ENCODE results near the gene PVRIG.
"Not testable (repeated sequence)": the region's sequence is repeated elsewhere in the genome, so short reads cannot be mapped to it uniquely, and the experiment has no call there.

DNA sequence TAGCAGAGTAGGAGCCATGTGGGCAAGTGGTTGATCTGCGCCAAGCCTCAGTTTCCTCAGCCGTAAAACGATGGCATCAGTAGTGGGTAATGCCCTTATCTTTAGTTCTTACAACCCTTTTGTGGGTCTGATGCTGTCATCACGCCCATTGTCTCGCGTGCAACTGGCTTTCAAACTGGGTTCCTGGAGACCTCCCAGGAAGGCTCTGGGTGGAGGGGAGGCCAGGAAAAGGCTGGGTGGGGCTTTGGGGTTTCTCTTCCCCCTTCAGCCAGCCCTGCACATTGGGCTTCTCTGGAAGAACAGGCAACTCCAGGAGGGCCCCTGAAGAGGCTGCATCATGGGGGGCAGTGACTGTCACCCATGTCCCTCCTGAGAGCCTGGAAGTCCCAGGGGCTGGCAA, 5.1 kb downstream of the PVRIG start:
- TF ChIP-seq, protein P1, sequence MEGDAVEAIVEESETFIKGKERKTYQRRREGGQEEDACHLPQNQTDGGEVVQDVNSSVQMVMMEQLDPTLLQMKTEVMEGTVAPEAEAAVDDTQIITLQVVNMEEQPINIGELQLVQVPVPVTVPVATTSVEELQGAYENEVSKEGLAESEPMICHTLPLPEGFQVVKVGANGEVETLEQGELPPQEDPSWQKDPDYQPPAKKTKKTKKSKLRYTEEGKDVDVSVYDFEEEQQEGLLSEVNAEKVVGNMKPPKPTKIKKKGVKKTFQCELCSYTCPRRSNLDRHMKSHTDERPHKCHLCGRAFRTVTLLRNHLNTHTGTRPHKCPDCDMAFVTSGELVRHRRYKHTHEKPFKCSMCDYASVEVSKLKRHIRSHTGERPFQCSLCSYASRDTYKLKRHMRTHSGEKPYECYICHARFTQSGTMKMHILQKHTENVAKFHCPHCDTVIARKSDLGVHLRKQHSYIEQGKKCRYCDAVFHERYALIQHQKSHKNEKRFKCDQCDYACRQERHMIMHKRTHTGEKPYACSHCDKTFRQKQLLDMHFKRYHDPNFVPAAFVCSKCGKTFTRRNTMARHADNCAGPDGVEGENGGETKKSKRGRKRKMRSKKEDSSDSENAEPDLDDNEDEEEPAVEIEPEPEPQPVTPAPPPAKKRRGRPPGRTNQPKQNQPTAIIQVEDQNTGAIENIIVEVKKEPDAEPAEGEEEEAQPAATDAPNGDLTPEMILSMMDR (IDR thresholded peaks at IDR 0.05; ENCODE audit: insufficient read depth, low read length), result not testable (repeated sequence)
- TF ChIP-seq, protein P2, sequence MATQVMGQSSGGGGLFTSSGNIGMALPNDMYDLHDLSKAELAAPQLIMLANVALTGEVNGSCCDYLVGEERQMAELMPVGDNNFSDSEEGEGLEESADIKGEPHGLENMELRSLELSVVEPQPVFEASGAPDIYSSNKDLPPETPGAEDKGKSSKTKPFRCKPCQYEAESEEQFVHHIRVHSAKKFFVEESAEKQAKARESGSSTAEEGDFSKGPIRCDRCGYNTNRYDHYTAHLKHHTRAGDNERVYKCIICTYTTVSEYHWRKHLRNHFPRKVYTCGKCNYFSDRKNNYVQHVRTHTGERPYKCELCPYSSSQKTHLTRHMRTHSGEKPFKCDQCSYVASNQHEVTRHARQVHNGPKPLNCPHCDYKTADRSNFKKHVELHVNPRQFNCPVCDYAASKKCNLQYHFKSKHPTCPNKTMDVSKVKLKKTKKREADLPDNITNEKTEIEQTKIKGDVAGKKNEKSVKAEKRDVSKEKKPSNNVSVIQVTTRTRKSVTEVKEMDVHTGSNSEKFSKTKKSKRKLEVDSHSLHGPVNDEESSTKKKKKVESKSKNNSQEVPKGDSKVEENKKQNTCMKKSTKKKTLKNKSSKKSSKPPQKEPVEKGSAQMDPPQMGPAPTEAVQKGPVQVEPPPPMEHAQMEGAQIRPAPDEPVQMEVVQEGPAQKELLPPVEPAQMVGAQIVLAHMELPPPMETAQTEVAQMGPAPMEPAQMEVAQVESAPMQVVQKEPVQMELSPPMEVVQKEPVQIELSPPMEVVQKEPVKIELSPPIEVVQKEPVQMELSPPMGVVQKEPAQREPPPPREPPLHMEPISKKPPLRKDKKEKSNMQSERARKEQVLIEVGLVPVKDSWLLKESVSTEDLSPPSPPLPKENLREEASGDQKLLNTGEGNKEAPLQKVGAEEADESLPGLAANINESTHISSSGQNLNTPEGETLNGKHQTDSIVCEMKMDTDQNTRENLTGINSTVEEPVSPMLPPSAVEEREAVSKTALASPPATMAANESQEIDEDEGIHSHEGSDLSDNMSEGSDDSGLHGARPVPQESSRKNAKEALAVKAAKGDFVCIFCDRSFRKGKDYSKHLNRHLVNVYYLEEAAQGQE (IDR thresholded peaks at IDR 0.05; ENCODE audit: insufficient replicate concordance, low read depth), result not testable (repeated sequence)
- TF ChIP-seq POLR2AphosphoS5 (IDR thresholded peaks at IDR 0.05; ENCODE audit: low read depth), result not testable (repeated sequence)

All from HL-60 (cell line).